ENCODE data around the gene ADD1. TPM values are rescaled to one million over a fixed set of nuclear protein-coding genes. Genes with fewer than 3 reads are reported as not detected.
A peak's percentile ranks its signal among the peaks of the same experiment; 100 is the strongest.

The ADD1 gene
- total and polyA plus RNA-seq, 11 donors, result 179 to 275 (median 215) TPM

GRCh38 chr4:2798399-2799223, 45.0 kb upstream of the ADD1 start:
- Histone ChIP-seq H3K27ac (peak overlapping the region; percentile 11 to 96 (median 87)), H3K4me3 (peak overlapping the region in 9 of 12 donors; percentile 18 to 60 (median 32)), H3K9me3 (no peaks in the 10 kb centered on the region), H3K36me3 (peaks cover 0 to 13% (median 0%) of the 10 kb centered on the region in 9 donors), H3K27me3 (no peaks in the 10 kb centered on the region), H3K4me1 (peaks cover 65 to 98% (median 92%) of the 10 kb centered on the region in 12 donors)
- TF ChIP-seq CTCF (IDR thresholded peaks at IDR 0.05), result no peak
- TF ChIP-seq POLR2A (IDR thresholded peaks at IDR 0.05), result peak in 1 of 2 donors; percentile 8
- DNase-seq (peak; percentile 79 to 87 (median 83)), ATAC-seq (peak in 3 of 4 donors; percentile 4 to 41 (median 6))
- WGBS, 4 donors, result 44 to 52% (median 47%) methylated on average over 23 to 29 of the region's 29 CpGs
- intact Hi-C loops (cut with DNase I), result loop anchor here in 2 of 10 donors (5.0 kb wide), 2 partner anchors 54 to 69 kb away; no protein-coding TSS in a partner anchor

GRCh38 chr4:2799224-2799911, 44.3 kb upstream of the ADD1 start:
- TF ChIP-seq POLR2A (IDR thresholded peaks at IDR 0.05) (no peak), CTCF (IDR thresholded peaks at IDR 0.05) (no peak)
- H3K27ac ChIP-seq, result peak overlapping the region; percentile 11 to 96 (median 88)
- 73 to 79% (median 76%) methylated on average over 8 to 14 of the region's 14 CpGs for WGBS, 4 donors
- DNase-seq (peak; percentile 37 to 66 (median 55)), ATAC-seq (no peak)
- intact Hi-C loops (cut with DNase I), result loop anchor here in 2 of 10 donors (5.0 kb wide), 2 partner anchors 53 to 68 kb away; no protein-coding TSS in a partner anchor
- no peaks in the 10 kb centered on the region for H3K9me3 ChIP-seq
- no peaks in the 10 kb centered on the region for H3K27me3 ChIP-seq
- H3K36me3 ChIP-seq, result peaks cover 0 to 13% (median 0%) of the 10 kb centered on the region in 9 donors
- peak overlapping the region in 9 of 12 donors; percentile 19 to 60 (median 32) for H3K4me3 ChIP-seq
- H3K4me1 ChIP-seq, result peaks cover 58 to 98% (median 92%) of the 10 kb centered on the region in 12 donors

GRCh38 chr4:2799971-2800690, 43.5 kb upstream of the ADD1 start:
- peaks cover 55 to 98% (median 92%) of the 10 kb centered on the region in 12 donors for H3K4me1 ChIP-seq
- WGBS, 4 donors, result 49 to 63% (median 57%) methylated on average over 15 to 23 of the region's 23 CpGs
- DNase-seq, result peak; percentile 32 to 80 (median 66)
- peak overlapping the region; percentile 76 to 96 (median 88) for H3K27ac ChIP-seq
- intact Hi-C loops (cut with DNase I), result loop anchor here in 3 of 10 donors (5.0 kb wide), 3 partner anchors 42 to 67 kb away; partner anchors contain the start of gene ADD1 (in 1 of the 3)
- no peaks in the 10 kb centered on the region for H3K27me3 ChIP-seq
- peak overlapping the region in 9 of 12 donors; percentile 12 to 60 (median 33) for H3K4me3 ChIP-seq
- TF ChIP-seq CTCF (IDR thresholded peaks at IDR 0.05), result peak in 2 of 12 donors; percentile 9 to 16
- no peak for TF ChIP-seq POLR2A (IDR thresholded peaks at IDR 0.05)
- H3K36me3 ChIP-seq, result peaks cover 0 to 13% (median 0%) of the 10 kb centered on the region in 9 donors
- ATAC-seq, result peak in 3 of 4 donors; percentile 26 to 51 (median 29)
- H3K9me3 ChIP-seq, result no peaks in the 10 kb centered on the region

All from heart left ventricle (tissue), 16 donors.